Uterus (tissue), 2 donors: Measurements from ENCODE around the gene FAM234B.

Experiments
- POLR2A ChIP-seq, 2 donors: fragments of 450-650 bp; IDR thresholded peaks; one replicate each; pipeline ENCODE4 v1.6.1; 2016; ENCODE audit warnings: antibody characterized with exemption in 2 of 2, mild to moderate bottlenecking in 1 of 2, moderate library complexity in 1 of 2
- TF ChIP-seq, protein P1 (sequence below), 4 experiments: fragments of 200-600 bp in 2 of 4; fragments of 450-650 bp in 2 of 4; sonication (generic) in 2 of 4; IDR thresholded peaks; one replicate each; pipeline ENCODE4 v1.5.1; 2016 to 2019; ENCODE audit warnings: antibody characterized with exemption in 4 of 4, mild to moderate bottlenecking in 2 of 4, moderate library complexity in 1 of 4

DNA sequence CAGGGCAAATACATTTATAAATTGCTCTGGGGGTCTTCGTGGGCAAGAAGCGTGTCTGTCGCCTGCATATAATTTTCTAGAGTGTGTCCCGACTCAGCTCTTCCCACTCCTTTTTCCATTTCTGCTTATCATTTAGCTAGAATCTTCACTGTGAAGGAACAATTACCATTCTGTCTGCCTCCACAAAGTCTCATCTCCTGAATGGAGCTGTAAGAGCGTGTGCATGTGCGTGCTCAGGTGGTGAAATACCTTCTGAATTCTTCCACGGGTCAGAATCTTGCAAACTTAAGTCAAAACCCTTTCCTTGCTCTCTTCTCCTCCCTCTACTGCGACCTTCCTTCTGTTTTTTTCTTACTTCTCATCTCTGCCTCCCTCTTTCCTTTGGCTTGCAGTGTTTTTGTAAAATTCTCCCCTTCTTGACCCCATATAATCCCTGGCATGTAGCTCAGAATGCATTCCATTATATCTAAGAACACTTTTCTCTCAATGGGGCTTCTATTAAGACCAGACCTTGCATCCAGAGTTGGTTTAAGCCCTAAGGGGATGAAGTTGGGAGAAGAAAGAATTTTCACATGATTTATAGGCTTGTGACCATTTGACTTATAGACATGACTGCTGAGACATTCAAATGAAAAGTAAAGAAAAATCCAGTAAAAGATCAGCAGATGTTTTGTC is 84.2 kb downstream of the FAM234B start:
- TF ChIP-seq, protein P1, sequence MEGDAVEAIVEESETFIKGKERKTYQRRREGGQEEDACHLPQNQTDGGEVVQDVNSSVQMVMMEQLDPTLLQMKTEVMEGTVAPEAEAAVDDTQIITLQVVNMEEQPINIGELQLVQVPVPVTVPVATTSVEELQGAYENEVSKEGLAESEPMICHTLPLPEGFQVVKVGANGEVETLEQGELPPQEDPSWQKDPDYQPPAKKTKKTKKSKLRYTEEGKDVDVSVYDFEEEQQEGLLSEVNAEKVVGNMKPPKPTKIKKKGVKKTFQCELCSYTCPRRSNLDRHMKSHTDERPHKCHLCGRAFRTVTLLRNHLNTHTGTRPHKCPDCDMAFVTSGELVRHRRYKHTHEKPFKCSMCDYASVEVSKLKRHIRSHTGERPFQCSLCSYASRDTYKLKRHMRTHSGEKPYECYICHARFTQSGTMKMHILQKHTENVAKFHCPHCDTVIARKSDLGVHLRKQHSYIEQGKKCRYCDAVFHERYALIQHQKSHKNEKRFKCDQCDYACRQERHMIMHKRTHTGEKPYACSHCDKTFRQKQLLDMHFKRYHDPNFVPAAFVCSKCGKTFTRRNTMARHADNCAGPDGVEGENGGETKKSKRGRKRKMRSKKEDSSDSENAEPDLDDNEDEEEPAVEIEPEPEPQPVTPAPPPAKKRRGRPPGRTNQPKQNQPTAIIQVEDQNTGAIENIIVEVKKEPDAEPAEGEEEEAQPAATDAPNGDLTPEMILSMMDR (IDR thresholded peaks at IDR 0.05) = no peak
- TF ChIP-seq POLR2A (IDR thresholded peaks at IDR 0.05) = no peak
